Omental fat pad (tissue), 4 donors: ENCODE measurements around the gene TMEM9. TPM values are rescaled to one million over a fixed set of nuclear protein-coding genes. Genes with fewer than 3 reads are reported as not detected.
A peak's percentile ranks its signal among the peaks of the same experiment; 100 is the strongest.

ENCODE experiments used
- ATAC-seq: fragments of 150-250 bp; one replicate; pipeline ENCODE4 v1.9.1; 2016; ENCODE audit warnings: mild to moderate bottlenecking, moderate library complexity; ENCODE audit not compliant: low FRiP score
- DNase-seq: peaks from one replicate; pipeline ENCODE4 v3.0.0-alpha.2; 2019; ENCODE audit warnings: low spot score
- CTCF ChIP-seq, 3 donors: fragments of 450-650 bp; IDR thresholded peaks; one replicate each; pipeline ENCODE4 v1.5.1; 2016 to 2017; ENCODE audit warnings: antibody characterized with exemption in 3 of 3, mild to moderate bottlenecking in 3 of 3, moderate library complexity in 2 of 3
- total RNA-seq, 4 donors: library from RNA; depleted of rRNA; stranded (reverse); fragments of >200 nt; gene quantifications; one replicate each; pipeline ENCODE4 v1.1.0, GENCODE V29; 2016

The TMEM9 gene
- 10 to 100 TPM; 26.2 to 53.8 (median 45.7) TPM for total RNA-seq

DNA sequence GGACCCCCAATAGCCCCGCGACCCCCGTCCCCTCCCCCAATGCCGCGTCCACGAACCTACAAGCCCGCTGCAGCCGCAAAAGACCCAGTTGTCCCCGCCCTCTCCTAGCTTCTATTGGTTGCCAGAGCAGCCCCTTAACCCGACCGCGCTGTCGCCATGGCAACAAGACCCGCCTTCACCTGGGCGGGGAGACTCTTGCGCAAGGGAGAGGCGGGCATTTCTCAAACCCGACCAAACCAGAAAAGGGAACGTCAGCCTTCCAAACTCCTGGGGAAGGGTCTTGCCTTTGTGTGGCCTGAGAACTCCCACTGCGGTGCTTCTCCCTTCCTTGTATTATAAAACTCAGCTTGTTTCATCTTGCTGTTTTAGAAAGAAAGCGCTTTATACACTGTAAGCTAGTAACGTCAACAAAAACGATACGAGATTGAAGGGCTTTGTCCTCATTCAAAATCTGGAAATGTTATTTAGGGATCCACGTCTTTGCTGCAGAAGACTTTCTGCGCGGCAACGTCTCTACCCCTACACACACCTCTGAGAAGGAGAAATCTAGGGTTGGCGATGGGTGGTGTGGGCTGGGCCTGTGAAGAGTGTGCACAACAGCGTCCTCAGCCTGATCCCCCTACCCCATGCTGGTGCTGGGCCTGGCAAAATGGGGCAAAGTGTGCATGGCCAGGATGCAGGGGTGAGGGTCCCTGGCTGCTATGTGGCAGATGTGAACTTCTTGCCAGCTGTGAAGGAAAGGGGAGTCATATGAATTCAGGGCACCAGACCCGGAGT, at the start of gene TMEM9:
Gene TMEM9, minus strand, starts transcription at position 86 of the 777 bp plus-strand sequence. CDS start 551 bp downstream, outside the sequence.
- no peak for TF ChIP-seq CTCF (IDR thresholded peaks at IDR 0.05)
- peak; percentile 94 for ATAC-seq
- DNase-seq, result peak; percentile 97

- ATAC-seq, result no peak
- no peak for DNase-seq
- TF ChIP-seq CTCF (IDR thresholded peaks at IDR 0.05), result no peak
Measured at GRCh38 chr1:201198598-201198997, 44.3 kb upstream of the TMEM9 start.

DNA sequence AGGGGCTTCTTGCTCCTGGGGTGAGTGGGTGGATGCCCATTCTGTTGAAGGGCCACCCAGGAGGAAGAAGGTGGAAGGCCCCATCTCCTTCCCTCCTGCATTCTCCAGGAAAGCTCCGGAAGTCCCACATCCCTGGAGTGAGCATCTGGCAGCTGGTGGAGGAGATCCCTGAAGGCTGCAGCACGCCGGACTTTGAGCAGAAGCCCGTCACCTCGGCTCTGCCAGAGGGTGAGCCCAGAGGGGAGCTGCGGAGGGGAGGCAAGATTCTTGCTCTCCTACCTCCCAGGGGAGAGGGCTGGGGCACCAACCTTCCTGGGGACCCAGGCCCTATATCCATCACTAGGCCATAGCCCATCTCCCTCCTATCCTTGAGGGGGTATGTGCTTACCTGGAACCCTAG, 39.8 kb upstream of the TMEM9 start:
- DNase-seq, result no peak
- ATAC-seq, result no peak
- TF ChIP-seq CTCF (IDR thresholded peaks at IDR 0.05), result no peak

DNA sequence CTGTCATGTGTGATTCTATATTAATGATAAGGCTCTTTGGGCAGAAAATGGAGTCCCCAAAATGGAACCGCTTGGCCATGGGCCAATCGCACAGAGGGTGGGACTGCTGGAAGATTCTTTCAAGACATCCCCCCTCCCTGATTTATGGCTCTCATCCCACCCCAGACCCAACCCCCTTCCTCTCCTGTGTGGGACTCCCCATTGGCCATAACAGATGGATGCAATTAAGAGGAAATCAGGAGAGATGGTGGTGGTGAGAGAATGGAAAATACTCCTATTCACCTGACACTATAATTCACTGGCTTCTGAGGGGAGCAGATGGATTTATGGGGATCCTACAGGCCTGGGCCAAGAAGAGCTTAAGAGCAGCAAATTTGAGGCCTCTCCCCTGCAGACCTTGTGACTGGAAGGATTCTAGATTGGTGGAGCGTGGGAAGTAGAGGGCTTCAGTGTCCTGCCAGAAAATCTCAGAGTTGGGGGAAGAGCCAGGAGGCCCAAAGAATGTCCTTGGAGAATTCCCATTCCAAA, 38.1 kb upstream of the TMEM9 start:
- TF ChIP-seq CTCF (IDR thresholded peaks at IDR 0.05), result no peak
- ATAC-seq (no peak), DNase-seq (no peak)

GRCh38 chr1:201191653-201192260, 37.5 kb upstream of the TMEM9 start:
- ATAC-seq, result no peak
- DNase-seq, result no peak
- no peak for TF ChIP-seq CTCF (IDR thresholded peaks at IDR 0.05)

DNA sequence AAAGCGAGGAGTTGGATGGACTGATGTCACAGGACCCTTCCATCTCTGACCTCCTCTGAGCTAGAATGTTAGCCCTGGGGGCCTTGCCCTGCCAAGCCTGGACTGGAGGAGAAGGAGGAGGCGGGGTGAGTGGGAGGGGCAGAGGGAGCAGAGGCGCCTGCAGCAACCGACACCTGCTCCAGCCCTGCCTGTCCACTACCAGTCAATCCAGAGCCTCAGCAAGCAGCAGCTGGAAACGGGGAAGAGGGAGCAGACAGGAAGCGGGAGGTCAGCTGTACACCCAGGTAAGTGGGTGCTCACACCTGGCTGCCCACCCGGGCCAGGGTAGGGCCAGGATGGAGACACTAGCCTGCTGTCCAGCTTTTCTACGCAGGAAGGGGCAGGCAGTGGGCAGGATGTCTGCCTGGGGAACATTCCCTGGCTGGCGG, 36.4 kb upstream of the TMEM9 start, which contains the start of gene IGFN1:
Gene IGFN1, plus strand, starts transcription at position 201 of the 428 bp plus-strand sequence. CDS start 2,470 bp downstream, outside the sequence.
- TF ChIP-seq CTCF (IDR thresholded peaks at IDR 0.05), result no peak
- DNase-seq, result no peak
- no peak for ATAC-seq
